GM19467 (cell line): ENCODE measurements around the gene HCRTR1.

Experiments used
- ATAC-seq: cut with Tn5 transposase; IDR thresholded peaks from one replicate; pipeline ENCODE4 v1.9.1; 2021; ENCODE audit warnings: mild to moderate bottlenecking, moderate library complexity; ENCODE audit not compliant: unreplicated experiment

The HCRTR1 gene

DNA sequence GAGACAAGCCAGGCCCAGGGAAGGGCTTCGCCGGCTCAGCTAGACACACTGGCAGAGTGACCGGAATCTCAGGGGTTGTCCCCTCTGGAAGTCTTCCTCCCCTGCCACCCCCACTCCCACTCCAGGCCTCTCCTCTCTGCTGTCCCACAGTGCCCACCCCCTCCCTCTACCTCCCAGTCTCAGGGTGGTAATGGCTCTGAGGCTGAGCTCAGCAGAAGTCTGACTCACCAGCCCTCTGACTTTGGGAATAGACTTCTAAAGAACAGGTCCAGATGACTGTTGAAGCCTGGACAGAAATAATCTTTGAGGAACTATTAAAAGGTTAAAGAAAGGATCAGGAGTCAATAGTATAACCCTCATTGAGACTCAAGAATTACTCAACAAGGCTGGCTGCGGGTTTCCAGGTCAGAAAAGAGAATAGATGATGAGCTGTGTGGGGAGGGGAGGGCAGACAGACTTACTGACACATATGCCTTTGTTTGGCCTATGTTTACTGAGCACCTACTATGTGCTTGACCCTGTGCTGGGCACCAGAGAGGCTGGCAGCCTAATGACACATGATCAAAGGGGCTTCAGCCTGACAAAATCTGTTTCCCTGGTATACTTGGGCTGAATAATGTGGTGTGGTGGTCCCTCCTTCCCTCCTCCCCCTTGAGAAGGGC, 8.2 kb downstream of the HCRTR1 start:
- no peak for ATAC-seq

DNA sequence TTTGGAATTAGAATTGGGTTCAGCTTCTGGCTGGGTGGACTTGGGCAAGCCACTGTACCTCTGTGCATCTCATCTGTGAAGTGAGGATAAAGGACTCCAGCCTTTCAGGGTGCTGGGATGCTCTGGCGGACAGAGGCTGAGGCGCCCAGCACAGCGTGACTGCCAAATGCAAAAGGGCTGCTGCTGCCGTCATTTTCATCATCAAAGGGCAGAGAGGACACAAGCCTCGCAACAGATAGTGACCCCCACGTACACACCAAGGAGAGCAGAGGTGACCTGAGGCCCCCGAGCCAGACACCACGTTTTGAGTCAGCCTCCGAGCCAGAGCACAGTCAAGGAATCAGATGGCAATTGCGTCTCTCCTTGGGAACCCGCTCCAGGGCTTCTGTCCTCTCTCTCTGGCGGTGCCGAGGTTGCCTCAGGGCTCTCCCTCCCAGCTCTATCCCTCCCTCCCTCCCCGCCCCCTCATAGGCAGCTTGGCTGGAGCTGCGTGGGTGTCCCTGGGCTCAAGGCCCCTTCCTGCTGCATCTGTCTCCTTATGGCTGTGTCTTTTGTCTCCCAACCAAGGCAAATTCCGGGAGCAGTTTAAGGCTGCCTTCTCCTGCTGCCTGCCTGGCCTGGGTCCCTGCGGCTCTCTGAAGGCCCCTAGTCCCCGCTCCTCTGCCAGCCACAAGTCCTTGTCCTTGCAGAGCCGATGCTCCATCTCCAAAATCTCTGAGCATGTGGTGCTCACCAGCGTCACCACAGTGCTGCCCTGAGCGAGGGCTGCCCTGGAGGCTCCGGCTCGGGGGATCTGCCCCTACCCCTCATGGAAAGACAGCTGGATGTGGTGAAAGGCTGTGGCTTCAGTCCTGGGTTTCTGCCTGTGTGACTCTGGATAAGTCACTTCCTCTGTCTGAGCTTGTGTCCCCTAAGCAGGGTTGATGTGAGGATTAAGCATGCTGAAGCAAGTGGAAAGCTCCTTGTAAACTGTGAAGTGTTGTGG, 9.0 kb downstream of the HCRTR1 start:
- no peak for ATAC-seq

DNA sequence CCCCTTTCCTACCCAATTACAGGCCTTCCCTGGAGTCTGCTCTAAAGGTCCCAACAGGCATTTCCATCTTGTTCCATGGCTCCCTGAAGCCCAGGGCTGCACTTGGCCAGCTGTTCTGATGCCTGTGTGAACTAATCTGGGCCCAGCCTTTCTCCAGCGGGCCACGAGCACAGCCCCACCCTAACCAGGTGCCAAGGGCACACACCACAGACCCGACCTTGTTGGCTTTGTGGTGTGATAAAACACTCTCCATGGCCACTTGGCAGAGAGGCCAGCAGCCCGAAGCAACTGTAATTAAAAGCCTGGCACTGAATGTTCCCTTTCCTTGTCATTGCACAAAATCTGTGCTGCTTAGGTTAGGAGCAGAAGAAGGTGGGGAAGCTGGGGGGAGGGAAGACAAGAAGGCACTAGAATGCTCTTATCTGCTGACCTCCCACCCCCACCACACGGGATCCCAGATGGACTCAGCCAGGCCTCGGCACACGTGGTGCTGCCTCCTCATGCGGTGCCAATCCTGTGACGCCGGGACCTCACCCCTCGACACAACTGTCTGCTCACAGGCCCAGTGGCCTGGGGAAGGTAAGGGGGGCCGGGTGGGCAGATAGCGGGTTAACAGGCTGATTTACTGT, 9.9 kb downstream of the HCRTR1 start:
- ATAC-seq = no peak

DNA sequence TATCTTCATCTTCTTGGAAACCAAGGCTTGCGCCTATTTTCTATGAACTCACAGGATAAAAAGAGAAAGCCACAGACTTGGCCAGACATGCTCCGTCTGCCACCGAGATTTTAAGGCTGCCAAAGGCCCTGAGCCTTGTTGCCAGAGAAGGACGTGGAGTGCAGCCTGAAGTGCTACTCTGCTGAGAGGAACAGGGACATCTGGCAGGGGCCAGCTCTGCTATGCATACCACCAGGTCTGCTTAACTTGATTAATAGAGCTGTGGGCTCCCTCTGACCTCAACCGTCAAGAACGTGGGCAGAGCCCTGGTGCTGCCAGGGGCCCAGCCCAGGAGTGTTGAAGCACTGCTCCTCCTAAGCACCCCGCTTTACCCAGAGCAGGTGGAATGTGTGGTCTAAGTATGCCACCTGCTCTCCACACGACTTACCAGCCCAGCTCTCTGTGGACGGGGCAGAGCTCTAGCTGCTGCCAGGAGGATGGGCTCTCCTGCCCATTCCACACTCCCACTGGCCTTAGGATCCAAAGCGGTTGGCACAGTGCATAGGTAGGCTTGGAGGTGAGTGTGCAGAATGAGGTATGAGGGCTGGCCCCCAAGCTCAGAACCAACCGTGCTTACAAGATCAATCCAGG, 10.6 kb downstream of the HCRTR1 start:
- no peak for ATAC-seq

DNA sequence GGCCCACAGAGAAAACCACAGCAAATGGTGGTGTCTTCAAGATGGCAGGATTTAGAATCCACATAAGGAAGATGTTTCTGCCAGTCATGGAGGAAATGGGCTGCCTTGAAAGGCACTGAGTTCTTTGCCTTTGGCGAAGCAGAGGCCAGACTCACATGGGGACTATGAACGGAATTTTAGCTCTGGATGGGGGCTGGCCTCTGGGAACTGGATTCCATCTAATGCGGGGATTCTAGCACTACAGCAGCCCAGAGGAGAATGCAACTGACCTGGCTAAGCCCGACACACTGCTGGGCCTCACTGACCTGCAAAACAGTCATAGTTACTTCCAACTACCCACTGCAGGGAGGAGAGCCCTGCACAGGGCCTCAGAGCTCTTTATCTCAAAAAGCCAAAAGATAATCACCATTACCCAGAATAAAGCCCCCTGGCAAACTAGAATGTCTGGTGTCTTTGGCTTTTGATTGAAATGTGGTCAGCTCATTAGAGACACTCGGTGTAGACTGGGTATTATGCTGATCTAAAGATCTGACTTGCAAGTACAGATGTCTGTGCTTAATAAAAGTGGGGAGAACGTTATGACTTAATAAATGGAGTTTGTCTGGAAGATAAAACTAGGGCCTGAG, 11.6 kb downstream of the HCRTR1 start:
- no peak for ATAC-seq

DNA sequence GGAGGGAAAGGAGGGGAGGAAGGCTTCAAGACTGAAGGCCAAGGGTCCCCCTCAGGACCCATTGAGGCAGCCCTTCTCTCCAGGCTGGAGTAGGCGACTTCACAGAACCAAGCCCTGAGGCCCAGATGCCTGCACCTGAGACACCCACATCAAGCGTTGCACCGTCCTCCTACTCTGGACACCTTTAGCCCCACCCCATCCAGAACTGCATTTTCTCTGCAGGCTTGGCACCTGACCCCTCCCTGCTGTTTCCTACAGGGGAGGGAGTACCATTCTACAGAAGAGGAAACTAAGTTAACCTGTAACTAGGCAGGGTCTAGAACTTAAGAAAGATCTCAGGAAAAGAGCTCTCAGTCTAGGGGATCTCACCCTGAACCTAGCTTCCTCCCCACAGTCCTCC, 15.2 kb downstream of the HCRTR1 start:
- ATAC-seq = no peak

DNA sequence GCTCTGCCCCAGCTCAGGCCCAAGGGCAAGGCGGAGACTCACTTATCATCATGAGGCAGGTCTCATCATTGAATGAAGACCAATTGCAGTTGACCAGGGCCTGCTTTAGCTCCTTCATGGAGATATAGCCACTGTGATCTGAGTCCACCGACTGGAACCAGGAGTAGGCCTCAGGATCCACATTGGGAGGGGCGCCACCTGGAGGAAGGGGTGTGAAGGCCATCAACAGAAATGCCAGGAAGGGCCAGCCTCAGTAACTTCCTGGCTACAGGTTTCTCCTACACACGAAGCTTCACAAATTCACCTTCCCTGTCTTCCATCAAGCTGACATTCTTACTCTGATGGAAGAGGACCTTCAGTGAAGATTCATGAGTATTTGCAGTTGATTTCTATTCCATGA, 15.6 kb downstream of the HCRTR1 start:
- no peak for ATAC-seq

DNA sequence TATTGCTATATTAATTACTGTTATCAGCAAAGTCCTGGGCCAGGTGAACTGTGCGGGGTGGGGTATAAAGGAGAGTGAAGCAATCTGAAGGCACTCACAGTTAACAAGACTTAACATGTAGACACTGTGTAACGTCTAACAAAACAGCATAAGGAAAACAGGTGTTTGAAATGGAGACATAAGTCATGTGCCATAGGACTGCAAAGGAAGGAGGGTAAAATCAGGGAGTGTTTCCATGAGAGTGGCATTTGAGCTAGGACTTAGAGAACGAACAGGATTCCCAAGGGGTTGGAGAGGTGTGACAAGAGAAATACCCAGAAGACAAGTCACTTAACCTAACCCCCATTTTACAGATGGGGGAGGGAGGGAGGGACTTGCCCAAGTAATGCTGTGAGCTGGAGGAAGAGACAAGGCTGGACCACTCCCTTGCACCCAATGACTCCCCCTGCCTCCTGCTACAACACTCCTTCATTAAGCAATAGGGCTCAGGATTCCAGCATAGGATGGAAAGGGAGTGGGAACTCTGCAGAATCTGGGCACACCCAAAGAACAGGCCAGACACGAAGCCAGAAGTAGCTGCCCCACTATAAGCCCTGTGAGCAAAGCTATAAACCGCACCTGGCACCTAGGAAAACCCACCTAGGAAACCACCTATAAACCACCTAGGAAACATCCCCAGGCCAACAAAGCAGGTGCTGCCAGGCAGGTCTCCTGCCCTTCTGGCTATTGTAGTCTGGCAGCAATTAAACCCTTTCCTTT, 20.6 kb downstream of the HCRTR1 start:
- no peak for ATAC-seq

DNA sequence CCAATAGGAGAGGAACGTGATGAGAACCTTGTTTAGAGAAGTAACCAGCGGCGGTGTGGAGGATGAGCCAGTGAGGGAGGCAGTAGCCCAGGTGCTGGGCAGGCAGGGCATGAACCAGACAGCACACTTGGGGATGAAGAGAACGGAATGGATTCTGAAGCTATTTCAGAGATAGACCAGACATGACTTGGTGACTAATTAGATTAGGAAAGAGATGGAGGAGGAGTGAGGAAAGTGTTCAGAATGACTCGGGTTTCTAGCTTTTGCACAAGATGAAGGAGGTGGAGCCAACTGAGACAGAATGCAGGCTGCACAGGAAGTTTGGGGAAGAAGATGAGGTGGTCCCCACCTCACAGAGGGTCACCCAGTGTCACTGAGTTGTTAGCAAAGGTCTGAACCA, 22.1 kb downstream of the HCRTR1 start:
- ATAC-seq = no peak

DNA sequence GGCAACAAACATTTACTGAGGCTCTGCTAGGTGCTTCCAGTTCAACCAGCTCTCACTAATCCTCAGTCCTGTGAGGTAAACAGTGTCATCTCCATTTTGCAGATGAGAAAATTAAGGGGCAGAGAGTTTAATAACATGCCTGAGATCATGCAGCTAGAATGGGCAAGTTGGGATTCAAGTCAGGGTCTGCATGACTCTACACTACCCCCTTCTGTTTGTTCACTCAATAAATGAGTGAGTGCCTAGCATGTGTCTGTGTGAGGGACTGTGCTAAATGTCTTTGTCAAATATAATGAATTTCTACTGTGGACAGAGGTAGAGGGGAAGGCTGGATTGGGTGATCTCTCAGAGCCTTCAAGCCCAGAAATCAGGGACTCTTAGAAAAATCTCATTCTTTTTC, 22.7 kb downstream of the HCRTR1 start:
- no peak for ATAC-seq

DNA sequence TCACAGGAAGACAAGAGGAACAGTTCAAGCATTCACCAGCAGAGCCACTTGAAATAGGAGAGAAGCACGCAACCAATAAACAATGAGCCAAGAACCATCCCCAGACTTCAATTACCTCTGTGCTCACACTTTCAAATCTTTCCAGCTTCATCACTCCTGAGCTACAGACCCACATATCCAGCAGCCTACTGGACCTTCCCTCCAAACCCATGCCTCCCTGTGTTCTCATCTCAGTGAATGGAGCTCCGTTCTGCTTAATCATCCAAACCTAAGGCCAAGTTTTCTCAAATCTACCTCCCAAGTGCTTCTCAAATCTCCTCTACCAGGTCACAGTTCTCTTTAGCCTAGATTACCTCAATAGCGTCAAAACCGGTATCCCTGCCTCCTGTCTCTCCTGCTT, 23.5 kb downstream of the HCRTR1 start:
- no peak for ATAC-seq

DNA sequence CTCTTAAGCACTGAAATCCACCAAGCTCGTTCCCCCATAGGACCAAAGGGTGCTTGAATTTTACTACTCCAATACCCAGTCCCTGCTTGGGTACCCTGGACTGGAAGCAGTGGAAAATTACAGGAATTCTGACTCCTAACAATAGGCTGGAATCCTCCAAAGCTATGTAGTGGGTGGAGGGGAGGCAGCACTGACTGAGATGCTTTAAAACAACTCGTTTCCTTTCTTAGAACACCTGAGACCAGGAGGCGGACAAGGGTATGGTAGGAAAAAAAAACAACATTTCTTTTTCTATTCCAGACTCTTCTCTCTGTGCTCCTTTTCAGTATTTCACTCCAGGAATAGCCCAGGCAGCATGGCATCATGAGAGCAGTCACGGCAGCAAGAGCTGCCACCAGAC, 24.9 kb downstream of the HCRTR1 start:
- ATAC-seq = no peak

DNA sequence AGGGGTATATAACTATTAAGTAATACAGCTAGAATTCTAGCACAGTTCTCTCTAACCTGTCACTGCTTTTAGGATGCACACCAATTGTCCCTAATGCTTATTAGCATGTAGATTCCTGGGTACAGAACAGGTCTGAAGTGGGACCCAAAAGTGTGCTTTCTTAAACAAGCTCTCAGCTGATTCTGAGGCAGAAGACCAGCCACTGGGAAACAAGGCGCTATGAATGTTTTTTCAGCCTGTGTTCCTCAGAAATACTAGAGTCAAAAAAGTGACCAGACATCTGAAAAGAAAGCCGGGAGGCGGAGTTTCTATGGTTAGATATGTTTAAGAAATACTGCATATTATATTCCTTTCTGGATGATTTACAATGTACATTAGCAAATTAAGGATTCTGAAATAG, 25.4 kb downstream of the HCRTR1 start:
- no peak for ATAC-seq

DNA sequence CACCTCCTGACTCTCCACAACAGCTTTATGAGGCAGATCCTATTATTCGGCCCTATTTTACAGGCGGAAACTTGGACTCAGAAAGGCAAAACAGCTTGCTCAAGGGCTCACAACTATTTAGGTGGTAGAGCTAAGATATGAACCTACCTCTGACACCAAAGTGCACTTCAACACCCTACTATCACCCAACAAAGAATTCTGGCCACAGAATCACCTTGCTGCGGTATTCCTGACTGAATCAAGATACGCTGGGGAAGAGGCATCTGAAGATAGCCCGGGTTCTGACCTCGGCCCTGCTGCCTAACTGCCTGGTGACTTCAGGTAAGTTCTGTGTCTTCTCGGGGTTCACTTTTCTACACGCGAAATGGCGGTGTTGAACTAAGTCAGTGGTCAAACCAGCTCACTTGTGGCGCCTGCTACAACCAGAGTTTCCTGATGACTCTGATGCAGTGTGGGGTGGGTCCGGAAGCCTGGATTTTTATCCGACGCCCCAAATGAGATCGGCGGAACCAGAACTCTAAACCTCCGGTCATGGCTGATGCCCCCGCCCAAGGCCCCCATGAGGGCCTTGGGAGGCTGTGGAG, 26.6 kb downstream of the HCRTR1 start:
- ATAC-seq = peak; percentile 1

DNA sequence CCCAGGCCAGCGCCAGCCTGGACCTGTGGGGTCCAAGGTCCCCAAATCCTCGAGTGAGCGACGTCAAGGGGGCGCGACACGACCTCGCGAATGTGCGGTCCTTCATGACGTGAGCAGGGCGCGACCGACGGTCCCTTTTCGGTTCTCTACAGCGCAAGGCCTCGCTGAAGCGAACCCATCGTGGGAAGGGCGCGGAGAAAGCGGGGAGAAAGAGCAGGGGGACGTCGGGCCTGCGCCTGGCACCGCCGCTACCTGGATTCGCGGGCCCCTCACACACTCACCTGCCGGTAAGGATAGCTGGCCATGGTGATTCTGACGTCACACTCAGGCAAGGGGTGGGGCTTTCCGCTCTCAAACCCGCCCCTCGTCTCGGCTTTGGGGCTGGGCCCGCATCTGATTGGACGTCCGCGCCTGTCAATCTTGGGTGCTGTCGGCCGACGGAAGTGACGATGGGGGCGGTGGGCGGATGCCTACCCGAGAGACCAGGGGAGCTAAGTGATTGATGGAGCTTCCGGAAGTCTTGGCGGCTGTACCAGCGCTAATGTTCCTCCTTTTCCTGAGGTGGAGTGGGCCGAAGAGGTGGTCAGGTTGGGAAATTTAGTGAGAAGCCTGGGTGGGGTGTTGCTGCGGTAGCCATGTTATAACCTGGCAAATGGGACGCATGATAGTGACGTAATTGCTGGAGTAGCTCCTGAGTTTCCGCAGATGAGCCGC, 27.2 kb downstream of the HCRTR1 start, which contains the start of gene PEF1:
Gene PEF1 (minus strand): TSS at position 317 of the 714 bp plus-strand sequence. CDS start 12 bp downstream, at position 305.
- peak; percentile 88 for ATAC-seq

DNA sequence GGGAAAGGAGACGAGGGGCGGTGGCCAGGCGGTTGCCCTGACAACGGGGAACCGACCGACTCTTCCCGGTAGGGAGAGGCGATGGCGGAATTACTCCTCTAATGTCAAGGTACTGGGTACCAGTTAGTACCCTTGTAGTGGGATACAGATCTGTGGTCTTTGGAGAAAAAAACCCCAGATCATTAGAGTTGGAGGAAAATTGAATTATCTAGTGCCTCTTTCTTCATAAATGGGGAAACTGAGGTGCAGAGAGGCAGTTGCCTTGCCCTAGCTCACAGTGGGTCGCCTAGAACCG, 27.7 kb downstream of the HCRTR1 start:
- no peak for ATAC-seq

DNA sequence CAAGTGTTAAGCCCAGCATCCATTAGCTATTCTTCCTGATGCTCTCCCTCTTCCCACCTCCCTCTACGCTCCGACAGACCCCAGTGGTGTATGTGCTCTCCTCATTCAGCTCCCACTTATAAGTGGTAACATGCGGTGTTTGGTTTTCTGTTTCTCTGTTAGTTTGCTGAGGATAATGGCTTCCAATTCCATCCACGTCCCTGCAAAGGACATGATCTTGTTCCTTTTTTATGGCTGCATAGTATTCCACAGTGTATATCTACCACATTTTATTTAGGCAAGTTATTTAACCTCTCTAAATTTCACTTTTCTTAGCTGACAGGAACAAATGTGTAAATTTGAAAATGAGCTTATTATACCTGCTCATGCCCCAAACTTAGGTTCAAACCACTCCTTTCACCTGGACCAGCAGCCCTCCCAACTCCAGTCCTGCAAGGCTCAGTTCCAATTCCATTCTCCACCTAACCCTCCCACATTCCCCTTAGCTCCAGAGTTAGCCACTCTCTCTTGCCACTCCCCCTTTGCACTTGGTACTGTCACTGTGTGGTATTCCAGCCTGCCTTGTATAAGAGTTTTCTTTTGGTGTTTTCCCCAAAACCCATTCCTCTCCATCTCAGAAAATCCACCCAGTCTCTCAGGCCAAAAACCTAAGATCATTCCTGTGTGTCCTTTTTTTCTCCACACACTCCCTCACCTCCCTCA, 28.9 kb downstream of the HCRTR1 start:
- no peak for ATAC-seq

DNA sequence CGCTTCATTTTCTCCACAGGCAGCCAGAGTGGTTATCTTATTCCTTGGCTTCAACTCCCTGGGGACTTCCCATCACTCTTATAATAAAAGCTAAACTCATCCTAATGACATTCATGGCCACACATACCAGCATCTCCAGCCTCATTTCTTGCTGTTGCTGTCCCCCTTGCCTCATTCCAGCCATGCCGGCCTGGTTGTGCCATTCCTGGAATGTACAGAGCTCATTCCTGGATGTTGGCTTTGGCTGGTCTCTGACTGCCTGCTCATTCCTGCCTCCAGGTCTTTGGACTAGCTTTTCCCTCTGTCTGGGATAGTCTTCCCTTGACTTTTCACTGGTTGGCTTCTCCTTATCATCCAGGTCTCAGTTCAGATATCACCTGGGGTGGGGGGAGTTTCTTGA, 29.6 kb downstream of the HCRTR1 start:
- ATAC-seq = no peak

DNA sequence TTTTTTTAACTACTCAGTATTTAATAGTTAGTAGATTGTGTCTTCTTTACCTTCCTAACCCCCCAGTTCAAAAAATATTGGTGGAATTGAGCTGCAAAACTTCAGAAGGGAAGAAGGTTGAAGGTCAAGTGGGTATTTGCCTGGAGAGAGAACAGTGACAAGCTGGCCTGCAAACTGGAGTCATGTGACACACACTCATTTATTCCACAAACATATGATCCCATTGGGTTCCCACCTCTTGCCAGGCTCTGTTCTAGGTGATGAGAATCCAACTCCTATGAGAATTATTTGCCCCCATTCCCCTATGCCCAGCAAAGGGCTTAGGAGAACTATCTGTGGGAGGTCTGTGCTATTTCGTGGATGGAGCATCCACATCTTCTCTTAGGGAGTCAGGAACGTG, 30.7 kb downstream of the HCRTR1 start:
- ATAC-seq = no peak
